Measurements from ENCODE around the gene ELF3. TPM values are rescaled to one million over a fixed set of nuclear protein-coding genes. Genes with fewer than 3 reads are reported as not detected.
A peak's percentile ranks its signal among the peaks of the same experiment; 100 is the strongest.
"Not testable (repeated sequence)": the region's sequence is repeated elsewhere in the genome, so short reads cannot be mapped to it uniquely, and the experiment has no call there.

ELF3 gene
- total RNA-seq, 1 donor from 2014 or later, result 265 TPM

DNA sequence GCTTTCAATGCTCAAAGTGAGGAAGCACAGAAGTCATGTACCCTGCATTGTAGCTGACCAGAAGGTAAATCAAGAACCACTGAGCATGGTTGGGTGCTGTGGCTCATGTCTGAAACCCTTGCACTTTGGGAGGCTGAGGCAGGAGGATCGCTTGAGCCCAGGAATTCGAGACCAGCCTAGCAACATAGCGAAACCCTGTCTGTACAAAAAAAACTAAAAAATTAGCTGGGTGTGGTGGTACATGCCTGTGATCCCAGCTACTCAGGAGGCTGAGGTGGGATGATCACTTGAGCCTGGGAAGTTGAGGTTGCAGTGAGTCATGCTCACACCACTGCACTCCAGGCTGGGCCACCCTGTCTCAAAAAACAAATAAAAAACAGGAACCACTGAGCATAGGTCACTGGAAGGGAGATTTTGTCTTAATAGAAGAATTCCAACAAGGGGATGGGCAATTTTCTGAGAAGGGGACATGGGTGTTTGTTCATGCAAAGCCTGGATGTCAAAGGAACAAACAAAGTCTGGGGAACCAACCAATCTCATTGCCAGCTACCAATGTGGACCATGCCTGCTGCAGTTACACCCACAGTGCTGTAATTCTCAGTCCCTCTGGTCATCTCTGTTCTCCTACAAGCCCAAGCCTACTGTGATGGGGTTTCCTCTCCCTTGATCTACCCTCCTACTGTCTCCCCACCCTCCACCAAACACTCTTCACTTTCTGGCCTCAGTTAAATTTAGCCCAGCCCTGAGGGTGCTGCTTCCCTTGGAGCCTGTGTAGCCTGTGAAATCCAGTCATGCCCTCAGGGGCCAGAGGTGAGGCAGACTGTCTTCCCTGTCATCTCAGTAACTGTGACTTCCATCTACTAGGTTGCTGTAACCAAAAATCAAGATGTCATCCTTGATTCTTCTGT is 47.9 kb downstream of the ELF3 start:
- H3K4me3 ChIP-seq (ENCODE audit: low read depth, low read length), result no peak overlapping the region
- TF ChIP-seq, protein P1, sequence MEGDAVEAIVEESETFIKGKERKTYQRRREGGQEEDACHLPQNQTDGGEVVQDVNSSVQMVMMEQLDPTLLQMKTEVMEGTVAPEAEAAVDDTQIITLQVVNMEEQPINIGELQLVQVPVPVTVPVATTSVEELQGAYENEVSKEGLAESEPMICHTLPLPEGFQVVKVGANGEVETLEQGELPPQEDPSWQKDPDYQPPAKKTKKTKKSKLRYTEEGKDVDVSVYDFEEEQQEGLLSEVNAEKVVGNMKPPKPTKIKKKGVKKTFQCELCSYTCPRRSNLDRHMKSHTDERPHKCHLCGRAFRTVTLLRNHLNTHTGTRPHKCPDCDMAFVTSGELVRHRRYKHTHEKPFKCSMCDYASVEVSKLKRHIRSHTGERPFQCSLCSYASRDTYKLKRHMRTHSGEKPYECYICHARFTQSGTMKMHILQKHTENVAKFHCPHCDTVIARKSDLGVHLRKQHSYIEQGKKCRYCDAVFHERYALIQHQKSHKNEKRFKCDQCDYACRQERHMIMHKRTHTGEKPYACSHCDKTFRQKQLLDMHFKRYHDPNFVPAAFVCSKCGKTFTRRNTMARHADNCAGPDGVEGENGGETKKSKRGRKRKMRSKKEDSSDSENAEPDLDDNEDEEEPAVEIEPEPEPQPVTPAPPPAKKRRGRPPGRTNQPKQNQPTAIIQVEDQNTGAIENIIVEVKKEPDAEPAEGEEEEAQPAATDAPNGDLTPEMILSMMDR (conservative IDR thresholded peaks at IDR 0.05; ENCODE audit: low read depth, low read length), result no peak
- no peak for DNase-seq (ENCODE audit: low read depth)

DNA sequence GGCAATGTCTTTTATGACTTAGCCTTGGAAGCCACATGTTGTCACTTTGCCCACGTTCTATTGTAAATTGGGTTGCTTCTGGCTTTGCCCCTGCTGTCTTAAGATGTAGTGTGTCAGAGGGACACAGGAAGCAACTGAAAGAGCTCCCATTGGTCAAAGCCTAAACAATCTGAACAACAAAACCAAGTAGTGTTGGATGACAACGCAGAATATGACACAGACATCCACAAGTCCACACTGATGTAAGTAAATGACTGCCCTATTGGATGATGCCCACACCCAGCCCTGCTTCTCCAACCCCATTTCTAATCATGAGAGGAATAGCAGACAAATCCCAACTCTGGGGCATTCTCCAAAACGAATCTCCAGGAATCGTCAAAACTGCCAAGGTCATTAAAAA is 50.7 kb downstream of the ELF3 start:
- no peak for DNase-seq (ENCODE audit: low read depth)
- H3K4me3 ChIP-seq (ENCODE audit: low read depth, low read length), result no peak overlapping the region
- TF ChIP-seq, protein P1 (conservative IDR thresholded peaks at IDR 0.05; ENCODE audit: low read depth, low read length), result no peak

DNA sequence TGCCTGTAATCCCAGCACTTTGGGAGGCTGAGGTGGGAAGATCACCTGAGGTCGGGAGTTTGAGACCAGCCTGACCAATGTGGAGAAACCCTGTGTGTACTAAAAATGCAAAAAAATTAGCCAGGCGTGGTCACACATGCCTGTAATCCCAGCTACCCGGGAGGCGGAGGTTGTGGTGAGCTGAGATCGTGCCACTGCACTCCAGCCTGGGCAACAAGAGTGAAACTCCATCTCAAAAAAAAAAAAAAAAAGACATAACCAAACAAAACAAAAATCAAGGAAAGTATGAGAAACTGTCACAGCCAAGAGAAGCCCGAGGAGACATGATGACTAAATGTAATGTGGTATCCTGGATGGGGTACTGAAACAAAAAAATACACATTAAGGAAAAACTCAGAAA is 51.4 kb downstream of the ELF3 start:
- DNase-seq (ENCODE audit: low read depth); H3K4me3 ChIP-seq (ENCODE audit: low read depth, low read length): not testable (repeated sequence)

DNA sequence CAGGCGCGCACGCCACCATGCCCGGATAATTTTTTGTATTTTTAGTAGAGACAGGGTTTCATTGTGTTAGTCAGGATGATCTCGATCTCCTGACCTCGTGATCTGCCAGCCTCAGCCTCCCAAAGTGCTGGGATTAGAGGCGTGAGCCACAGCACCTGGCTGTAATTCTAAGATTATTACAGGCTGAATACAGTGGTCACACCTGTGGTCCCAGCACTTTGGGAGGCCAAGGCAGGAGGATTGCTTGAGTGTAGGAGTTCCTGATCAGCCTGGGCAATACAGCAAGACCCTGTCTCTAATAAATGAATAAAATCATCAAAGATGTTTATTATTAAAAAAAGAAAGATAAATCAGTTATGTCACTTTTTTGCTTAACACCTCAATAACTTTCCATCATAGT is 52.2 kb downstream of the ELF3 start:
- H3K4me3 ChIP-seq (ENCODE audit: low read depth, low read length), result not testable (repeated sequence)

DNA sequence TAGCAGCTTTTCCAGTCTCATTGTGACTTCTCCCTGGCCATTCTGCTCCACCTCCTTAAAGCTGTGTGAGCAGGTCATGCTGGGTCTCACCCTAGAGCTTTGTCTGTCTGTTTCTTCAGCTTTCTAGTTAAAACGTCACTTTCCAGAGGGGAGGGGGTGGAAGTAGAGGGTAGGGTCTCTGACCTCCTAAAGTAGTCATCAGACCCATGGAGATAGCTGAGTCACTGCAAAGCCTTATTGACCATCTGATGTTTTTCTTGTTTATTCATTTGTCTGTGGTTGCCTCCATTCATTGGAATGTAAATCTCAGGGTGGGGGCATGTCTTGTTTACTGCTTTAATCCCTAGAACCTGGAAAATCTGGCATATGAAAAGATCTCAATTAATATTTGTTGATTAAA is 52.7 kb downstream of the ELF3 start:
- TF ChIP-seq, protein P1 (conservative IDR thresholded peaks at IDR 0.05; ENCODE audit: low read depth, low read length), result no peak
- peak; percentile 61 for DNase-seq (ENCODE audit: low read depth)
- H3K4me3 ChIP-seq (ENCODE audit: low read depth, low read length), result no peak overlapping the region

More for the DNA sequence above, 52.2 kb downstream of the ELF3 start:
- DNase-seq (ENCODE audit: low read depth), result not testable (repeated sequence)

DNA sequence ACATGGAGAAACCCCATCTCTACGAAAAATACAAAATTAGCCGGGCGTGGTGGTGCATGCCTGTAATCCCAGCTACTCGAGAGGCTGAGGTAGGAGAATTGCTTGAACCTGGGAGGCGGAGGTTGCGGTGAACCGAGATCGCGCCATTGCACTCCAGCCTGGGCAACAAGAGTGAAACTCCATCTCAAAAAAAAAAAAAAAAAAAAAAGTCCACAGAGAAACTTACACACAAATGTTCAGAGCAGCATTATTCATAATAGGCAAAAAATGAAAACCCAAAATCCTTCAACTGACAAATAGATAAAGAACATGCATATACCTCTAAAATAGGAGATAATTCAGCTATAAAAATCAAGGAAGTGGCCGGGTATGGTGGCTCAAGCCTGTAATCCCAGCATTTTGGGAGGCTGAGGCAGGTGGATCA is 54.5 kb downstream of the ELF3 start:
- H3K4me3 ChIP-seq (ENCODE audit: low read depth, low read length); DNase-seq (ENCODE audit: low read depth): not testable (repeated sequence)

Other genes with a start within 250 kb of the ELF3 start
- 16.3 and 21.7 TPM in 2 replicates for gene IPO9, start 181.4 kb upstream of the ELF3 start, total RNA-seq
- gene SHISA4, start 121.7 kb upstream of the ELF3 start, total RNA-seq, result 10.9 and 22.4 TPM in 2 replicates
- gene LMOD1, start 64.0 kb upstream of the ELF3 start, total RNA-seq, result not detected in 2 replicates
- 59.6 and 81.5 TPM in 2 replicates for gene TIMM17A, start 55.1 kb upstream of the ELF3 start, total RNA-seq
- gene RNPEP, start 27.9 kb upstream of the ELF3 start, total RNA-seq, result 81.8 and 124 TPM in 2 replicates
- 0.06 and 0.07 TPM in 2 replicates for gene GPR37L1, start 112.3 kb downstream of the ELF3 start, total RNA-seq
- gene ARL8A, start 134.2 kb downstream of the ELF3 start, total RNA-seq, result 33.8 and 47.0 TPM in 2 replicates
- gene PTPN7, start 150.0 kb downstream of the ELF3 start, total RNA-seq, result 0.06 TPM in 1 of 2 replicates, not detected in the other
- gene LGR6, start 183.2 kb downstream of the ELF3 start, total RNA-seq, result under 0.01 TPM in 1 of 2 replicates, not detected in the other

All from epithelial cell of proximal tubule (primary cell).